CD4-positive, alpha-beta T cell treated with Interleukin-6 at 100 ng/mL for 8 hours (primary cell): Measurements from ENCODE around the gene LINGO3.

Source experiments
- DNase-seq: peaks from one replicate; pipeline ENCODE4 v3.0.0-alpha.2; 2020; ENCODE audit warnings: mixed read lengths, low spot score

LINGO3 gene

GRCh38 chr19:2326699-2327360, 18.9 kb upstream of the LINGO3 start:
- no peak for DNase-seq

- DNase-seq = no peak
Observed at GRCh38 chr19:2325281-2326046, 17.5 kb upstream of the LINGO3 start.

GRCh38 chr19:2324220-2324948, 16.4 kb upstream of the LINGO3 start:
- no peak for DNase-seq

- DNase-seq = no peak
Observed at GRCh38 chr19:2323707-2324106, 15.8 kb upstream of the LINGO3 start.

- no peak for DNase-seq
Observed at GRCh38 chr19:2321565-2322283, 13.8 kb upstream of the LINGO3 start.

GRCh38 chr19:2320939-2321338, 13.0 kb upstream of the LINGO3 start:
- DNase-seq = no peak

- no peak for DNase-seq
Observed at GRCh38 chr19:2320049-2320448, 12.1 kb upstream of the LINGO3 start.

GRCh38 chr19:2319551-2319950, 11.6 kb upstream of the LINGO3 start:
- DNase-seq = no peak

GRCh38 chr19:2318923-2319322, 11.0 kb upstream of the LINGO3 start:
- DNase-seq = no peak

- no peak for DNase-seq
Observed at GRCh38 chr19:2317756-2318155, 9.8 kb upstream of the LINGO3 start.

GRCh38 chr19:2317300-2317699, 9.3 kb upstream of the LINGO3 start:
- DNase-seq = no peak

- no peak for DNase-seq
Observed at GRCh38 chr19:2315818-2316353, 7.9 kb upstream of the LINGO3 start.

- no peak for DNase-seq
Observed at GRCh38 chr19:2315121-2315817, 7.3 kb upstream of the LINGO3 start.

GRCh38 chr19:2312820-2313501, 5.0 kb upstream of the LINGO3 start:
- DNase-seq = no peak

GRCh38 chr19:2311093-2311492, 3.1 kb upstream of the LINGO3 start:
- DNase-seq = no peak

- no peak for DNase-seq
Observed at GRCh38 chr19:2309734-2310362, 1.9 kb upstream of the LINGO3 start.

- no peak for DNase-seq
Observed at GRCh38 chr19:2307518-2308012, 389 bp downstream of the LINGO3 start.

- no peak for DNase-seq
Observed at GRCh38 chr19:2306971-2307370, 983 bp downstream of the LINGO3 start.

GRCh38 chr19:2306281-2306806, 1.6 kb downstream of the LINGO3 start:
- DNase-seq = no peak
